HG03342 (cell line): ENCODE measurements around the gene TLK2.
"Not testable (repeated sequence)": the region's sequence is repeated elsewhere in the genome, so short reads cannot be mapped to it uniquely, and the experiment has no call there.

Source experiments
- ATAC-seq: cut with Tn5 transposase; IDR thresholded peaks from one replicate; pipeline ENCODE4 v1.9.1; 2021; ENCODE audit warnings: mild to moderate bottlenecking, moderate library complexity; ENCODE audit not compliant: unreplicated experiment

The TLK2 gene

DNA sequence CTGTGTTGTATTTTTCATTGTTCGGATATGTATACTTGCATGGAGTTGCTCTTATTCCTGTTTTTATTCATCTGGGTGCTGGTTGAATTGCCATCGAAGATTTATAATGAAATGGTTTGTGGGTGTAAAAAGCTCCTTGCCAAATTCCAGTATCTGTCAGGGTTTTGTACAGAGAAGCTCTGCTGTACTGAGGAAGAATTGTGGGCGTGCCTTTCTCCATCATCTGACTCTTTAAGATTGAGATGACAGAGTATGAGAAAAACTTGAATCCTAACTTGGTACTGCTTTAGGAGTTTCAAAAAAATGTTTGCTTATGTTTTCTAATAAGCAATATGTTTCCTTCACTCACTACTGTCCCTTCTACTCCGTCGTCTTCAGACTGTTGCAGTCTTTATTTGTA, 78.9 kb downstream of the TLK2 start:
- ATAC-seq, result not testable (repeated sequence)

DNA sequence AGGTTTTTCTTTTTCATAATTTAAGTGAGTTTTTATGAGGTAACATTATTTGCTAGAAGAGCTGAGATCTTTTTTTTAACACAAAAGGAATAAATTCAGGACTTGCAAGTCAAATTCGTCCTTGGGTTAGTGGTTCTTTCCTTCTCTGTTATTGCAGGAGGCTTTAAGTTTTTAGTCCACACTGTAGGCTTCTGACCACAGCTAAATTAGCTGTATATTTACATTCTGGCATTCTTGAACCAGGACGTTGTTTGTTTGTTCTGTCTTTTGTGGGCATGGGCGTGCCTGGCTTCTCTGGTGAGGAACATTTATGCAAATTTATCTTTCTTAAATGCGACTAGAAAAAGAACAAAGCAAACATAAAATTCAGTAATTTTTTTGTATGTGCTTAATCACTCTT, 80.3 kb downstream of the TLK2 start:
- not testable (repeated sequence) for ATAC-seq

DNA sequence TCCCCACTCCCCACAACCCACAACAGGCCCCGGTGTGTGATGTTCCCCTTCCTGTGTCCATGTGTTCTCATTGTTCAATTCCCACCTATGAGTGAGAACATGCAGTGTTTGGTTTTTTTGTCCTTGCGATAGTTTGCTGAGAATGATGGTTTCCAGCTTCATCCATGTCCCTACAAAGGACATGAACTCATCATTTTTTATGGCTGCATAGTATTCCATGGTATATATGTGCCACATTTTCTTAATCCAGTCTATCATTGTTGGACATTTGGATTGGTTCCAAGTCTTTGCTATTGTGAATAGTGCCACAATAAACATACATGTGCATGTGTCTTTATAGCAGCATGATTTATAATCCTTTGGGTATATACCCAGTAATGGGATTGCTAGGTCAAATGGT, 82.3 kb downstream of the TLK2 start:
- not testable (repeated sequence) for ATAC-seq

DNA sequence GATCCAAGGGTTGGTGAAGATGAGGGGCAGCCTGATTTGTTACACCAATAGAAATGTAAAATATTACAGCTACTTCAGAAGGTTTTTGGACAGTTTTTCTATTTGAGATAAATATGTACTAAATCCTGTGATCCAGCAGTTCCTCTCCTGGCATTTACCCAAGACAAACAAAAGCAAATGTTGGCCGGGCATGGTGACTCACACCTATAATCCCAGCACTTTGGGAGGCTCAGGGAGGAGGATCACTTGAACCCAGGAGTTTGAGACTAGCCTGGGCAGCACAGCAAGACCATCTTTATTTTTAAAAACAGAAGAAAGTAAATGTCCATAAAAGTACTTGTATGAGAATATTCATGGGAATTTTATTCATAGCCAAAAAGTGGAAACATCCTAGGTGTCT, 84.0 kb downstream of the TLK2 start:
- no peak for ATAC-seq

DNA sequence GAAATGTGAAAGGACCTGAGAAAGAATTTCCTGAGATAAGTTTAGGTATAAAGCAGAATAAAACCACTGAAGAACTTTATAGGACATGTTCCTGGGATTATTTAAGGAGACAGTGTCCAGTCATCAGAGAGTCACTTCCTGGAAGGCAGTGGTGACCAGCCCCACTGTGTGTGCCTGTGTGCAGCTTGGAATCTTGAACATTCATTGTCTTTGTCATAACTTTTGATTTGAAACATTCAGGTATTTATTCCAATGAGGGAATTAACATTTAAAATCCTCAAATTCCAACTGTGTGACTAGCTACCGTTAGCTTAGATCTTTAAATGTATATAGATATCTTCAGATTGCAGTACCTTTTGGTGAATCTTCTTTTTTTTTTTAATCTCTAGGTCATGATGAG, 87.2 kb downstream of the TLK2 start:
- no peak for ATAC-seq

DNA sequence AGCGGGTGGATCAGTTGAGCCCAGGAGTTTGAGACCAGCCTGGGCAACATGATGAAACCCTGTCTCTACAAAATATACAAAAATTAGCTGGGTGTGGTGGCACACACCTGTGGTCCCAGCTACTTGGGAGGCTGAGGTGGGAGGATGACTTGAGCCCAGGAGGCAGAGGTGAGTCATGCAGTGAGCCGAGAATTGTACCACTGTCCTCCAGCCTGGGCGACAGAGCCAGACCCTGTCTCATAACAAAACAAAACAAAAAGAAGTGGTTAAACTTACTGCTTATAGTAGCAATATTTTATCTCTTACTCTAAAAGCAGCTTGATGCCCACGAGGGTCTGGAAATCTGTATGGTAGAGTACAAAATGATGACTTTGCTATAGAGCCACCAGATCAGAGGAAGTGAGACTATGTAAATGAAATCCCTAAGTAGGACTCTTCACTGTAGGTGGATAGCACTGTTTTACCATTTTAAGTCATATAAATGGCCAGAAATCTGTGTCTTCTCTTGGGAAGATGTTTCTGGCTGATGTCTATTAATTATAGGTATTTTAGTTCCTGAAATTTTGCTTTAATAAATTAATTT, 88.5 kb downstream of the TLK2 start:
- ATAC-seq, result no peak

DNA sequence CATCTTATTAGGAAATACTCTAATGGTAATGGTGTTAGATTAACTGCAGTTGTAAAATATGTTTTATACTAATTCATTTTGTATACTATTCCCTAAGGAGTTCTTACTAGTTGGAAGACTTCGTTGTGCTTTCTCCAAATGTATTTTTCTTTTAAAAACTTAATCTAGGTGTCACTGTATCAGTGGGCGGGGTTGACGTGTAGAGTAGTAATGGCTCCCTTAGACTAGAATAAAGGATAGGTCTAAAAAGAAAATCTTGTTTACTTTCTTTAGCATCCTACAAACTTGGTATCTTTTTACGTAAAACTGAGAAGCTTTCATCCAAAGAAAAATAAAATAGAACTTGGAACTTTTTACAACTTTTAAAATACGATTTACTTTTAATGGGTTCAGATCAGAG, 93.9 kb downstream of the TLK2 start:
- ATAC-seq, result no peak

DNA sequence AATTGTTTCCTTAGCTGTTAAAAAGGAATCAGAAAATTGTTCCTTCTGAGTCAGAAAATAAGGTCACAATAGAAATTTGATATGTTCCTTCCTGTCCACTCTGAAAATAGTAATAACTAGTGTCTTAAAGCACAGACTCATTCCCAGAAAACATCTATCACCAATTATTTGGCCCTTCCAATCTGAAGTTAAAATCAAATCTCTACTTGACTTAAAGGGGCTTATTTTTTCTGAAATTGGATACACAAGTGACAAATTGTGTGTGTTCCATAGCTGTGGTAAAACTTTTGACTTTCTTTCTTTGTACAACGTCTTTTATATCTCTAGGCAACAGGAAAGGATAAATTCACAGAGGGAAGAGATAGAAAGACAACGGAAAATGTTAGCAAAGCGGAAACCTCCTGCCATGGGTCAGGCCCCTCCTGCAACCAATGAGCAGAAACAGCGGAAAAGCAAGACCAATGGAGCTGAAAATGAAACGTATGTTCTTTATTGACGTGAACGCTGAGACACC, 94.3 kb downstream of the TLK2 start:
- no peak for ATAC-seq

DNA sequence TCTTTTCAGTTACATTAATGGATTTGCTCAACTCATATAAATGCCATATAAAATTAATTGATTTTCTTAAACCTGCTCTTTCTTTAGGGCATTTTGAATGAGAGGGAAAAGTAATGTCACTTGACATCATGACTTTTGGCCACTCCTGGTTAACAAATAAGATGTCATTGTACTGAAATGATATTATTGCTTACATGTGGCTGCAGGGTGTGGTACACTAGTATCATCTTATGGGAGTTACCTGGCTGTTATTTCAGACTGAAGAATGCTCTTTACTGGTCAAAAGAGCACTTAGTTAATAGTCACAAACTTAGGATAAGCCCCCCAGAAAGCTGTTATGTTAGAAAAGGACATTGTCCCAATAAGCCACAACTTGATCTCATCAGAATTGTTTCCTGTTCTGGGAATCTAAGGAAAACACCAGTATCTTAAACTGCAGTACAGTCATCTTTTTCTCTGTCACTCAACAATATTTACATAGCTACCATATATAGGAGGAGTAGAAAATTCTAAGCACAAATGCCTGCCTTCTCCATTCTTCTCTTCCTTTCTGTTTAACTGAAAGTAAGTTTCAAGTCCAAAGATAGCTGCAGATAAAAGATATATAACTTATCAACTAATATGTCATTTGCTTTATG, 95.0 kb downstream of the TLK2 start:
- no peak for ATAC-seq

DNA sequence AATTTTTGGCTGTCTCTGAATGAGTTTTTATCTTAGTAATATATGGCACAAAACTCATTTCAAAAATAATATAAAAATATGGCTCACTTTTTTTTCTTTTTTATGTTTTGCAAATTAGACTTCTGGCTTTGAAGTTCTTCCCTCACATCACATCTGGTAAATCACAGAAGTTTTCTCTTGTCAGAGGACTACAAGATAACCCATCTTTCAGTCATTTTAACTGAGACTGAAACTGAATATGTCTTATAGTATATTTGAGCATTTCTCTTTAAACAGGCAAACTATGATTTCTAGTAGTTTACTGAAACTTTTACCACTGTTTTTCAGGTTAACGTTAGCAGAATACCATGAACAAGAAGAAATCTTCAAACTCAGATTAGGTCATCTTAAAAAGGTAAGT, 97.8 kb downstream of the TLK2 start:
- ATAC-seq, result no peak

DNA sequence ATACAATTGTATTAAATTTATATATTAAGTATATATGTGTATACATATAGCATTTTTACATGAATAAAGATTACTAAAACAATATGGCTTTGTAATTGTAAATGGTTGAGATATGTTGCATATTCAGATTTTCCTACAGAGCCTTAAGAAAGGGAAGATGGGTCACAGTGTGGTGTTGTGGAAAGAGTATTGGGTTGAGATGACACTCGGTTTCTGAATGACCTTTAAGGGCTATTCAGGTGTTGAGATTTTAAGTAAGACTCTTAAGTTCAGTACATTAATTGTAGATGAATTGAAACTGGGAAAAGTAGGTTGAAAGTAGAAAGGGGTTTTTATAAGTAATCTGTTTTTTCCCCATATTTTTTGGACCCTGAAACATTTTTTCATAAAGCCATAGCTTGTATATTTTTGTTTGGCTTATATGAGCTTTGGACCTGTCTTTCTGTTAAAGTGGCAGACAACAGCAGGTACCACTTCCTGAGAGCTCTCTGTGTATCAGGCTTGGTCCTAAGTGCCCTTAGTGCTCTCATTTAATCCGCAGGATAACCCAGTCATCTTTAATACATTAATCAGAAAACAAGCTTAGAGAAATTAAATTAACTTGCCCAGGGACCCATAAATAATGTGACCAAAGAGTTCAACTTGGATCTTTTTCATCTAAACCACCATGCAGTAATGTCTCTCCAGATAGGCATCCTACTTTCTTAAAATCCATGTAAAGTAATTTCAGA, 100.3 kb downstream of the TLK2 start:
- no peak for ATAC-seq

DNA sequence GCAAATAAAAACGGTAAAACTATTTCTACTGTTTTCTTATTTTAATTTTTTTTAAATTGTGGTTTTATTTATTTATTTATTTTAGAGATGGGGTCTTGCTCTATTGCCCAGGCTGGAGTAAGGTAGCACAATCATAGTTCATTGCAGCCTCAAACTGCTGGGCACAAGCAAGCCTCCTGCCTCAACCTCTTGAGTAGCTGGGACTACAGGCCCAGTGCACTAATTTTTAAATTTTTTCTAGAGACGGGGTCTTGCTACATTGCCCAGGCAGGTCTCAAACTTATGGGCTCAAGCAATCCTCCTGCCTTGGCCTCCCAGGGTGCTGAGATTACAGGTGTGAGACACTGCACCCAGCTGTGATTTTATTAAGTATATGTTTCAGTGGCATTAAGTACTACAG, 102.3 kb downstream of the TLK2 start:
- ATAC-seq, result no peak

DNA sequence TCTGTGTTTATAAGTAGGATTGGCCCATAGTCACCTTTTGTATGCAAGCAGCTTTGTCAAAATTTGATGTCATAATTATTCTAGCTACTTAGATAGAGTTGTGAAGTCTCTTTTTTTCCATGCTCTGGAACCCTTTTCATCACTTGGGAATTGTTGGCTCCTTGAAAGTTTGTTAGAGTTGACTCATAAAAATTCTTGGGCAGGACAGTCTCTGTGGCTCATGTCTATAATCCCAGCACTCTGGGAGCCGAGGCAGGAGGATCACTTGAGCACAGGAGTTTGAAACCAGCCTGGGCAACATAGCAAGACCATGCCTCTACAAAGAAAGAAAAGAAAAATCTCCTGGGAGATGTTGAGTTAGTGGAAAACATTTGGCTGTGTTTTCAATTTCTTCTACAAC, 103.1 kb downstream of the TLK2 start:
- no peak for ATAC-seq

DNA sequence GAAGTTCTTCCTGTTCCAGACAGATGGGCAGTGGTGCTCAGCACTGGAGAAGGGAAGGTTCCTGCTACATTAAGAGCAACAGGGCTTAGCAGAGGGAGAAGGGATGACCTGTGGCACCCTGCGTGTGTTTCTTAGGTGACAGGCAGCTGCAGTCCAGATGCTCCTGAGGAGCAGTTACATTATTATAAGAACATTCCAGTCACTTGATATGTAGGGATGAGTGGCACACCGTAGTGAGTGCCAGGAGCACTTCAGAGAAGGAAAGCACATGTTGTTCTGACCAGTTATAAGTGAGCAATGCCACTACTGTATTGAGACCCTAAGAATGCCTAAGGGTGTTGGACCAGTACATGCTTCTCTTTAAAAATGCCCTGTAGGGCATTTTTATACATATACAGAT, 108.9 kb downstream of the TLK2 start:
- ATAC-seq, result no peak

DNA sequence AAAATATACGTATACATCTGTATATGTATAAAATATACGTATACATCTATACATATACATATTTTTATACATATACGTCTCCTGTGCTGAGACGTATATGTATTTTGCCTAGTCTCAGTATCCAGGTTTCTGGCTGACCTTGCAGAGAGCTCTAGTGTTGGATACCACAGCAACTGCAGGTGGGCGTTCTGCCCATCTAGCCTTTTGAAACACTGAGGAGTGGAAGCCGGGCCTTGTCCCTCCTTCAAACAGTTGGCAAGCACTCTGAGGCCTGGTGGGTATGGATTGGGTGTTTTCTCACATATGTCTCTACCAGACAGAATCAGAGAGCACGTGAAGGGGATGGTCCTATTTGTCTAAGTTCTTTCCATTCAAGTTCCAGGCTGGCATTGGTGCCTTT, 109.5 kb downstream of the TLK2 start:
- ATAC-seq, result no peak

DNA sequence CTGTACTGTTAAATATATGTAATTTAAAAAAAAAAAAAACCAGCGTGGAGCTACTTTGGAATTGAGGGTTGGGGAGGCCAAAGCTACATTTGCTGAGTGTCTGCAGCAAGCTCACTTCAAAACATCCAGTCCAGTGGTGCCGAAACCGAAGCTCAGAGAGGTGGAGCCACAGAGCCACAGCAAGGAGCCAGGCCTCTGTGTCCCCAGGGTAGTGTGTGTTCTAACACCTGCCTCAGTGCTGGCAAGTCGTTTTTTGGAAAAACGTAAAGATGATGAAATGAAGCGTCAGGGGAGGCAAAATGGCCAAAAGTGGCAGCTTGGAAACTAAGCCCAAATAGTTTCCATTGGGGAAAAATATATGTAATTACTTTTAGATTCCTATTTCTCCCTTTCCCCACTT, 112.7 kb downstream of the TLK2 start:
- no peak for ATAC-seq

DNA sequence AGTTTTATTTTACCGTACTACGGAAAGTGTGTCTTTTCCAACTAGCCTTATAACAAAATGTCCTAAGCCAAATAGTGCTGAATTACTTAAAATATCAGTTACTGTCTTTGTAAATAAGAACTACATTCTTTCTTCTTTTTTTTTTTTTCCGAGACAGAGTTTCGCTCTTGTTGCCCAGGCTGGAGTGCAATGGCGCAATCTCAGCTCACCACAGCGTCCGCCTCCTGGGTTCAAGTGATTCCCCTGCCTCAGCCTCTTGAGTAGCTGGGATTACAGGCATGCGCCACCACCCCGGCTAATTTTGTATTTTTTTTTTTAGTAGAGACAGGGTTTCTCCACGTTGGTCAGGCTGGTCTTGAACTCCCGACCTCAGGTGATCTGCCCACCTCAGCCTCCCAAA, 113.2 kb downstream of the TLK2 start:
- ATAC-seq, result not testable (repeated sequence)

DNA sequence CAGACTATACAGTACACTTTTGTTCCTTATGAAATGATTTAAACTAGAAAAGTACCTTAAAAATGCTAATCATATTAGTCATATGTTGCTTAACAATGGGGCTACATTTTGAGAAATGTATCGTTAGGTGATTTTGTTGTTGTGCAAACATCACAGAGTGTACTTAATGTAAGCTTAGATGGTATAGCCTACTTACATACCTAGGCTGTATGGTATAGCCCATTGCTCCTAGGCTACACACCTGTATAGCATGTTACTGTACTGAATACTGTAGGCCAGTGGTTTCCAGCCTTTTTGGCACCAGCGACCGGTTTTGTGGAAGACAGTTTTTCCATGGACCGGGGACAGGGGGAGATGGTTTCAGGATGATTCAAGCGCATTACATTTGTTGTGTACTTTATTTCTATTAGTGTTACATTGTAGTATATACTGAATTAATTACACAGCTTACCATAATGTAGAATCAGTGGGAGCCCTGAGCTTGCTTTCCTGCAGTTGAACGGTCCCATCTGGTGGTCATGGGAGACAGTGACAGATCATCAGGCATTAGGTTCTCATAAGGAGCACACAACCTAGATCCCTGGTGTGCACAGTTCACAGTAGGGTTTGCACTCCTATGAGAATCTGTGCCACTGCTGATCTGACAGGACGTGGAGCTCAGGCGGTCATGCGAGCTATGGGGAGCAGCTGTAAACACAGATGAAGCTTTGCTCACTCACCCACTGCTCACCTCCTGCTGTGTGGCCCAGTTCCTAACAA, 113.9 kb downstream of the TLK2 start:
- no peak for ATAC-seq

DNA sequence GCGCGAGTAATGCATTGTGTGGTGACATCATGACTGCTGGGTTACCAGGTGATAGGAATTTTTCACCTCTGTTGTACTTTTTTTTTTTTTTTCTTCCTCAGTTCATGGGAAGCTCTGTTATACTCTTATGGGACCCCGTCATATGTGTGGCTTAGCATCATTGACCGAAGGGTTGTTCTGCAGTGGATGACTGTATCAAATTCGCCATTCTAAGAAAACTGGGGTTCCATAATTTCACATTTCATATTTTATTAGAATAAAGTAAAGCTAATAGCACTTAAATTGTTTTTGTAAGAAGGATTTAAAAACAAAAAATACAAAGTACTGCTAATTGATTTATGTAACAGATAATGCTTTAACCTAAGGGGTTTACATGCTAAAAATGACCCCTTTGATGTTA, 116.9 kb downstream of the TLK2 start:
- no peak for ATAC-seq

DNA sequence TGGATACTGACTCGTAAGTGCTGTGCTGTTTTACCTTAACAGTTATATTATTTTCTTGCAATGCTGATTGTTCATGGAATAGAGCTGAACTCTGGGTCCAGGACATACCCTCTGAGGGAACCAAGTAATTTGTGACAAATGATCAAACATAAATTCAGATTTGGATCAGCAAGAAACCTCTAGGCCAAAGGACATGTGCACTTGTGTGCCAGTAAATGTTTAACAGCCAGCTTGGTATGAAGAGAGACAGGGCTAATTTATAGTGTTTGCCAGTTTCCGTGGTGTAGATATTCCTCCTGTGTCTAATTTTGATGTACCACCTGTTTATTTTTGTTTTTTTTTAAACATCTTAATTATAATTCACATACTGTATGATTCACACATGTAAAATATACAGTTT, 118.0 kb downstream of the TLK2 start:
- no peak for ATAC-seq

DNA sequence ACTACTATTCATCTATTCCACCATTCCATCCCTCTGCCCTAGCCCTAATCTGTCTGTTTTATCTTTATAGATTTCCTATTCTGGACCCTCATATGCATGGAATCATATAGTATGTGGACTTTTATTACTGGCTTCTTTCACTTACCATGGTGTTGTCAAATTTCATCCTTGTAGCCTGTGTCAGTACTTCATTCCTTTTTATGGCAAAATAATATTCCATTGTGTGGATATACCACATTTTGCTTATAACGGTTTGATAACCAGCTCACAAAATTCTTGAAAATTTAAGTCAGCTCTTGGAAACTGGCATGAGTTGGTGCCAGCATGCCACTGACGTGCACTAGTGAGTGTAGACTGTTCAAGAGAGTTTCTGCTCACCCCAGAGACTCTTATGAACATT, 118.5 kb downstream of the TLK2 start:
- ATAC-seq, result no peak

DNA sequence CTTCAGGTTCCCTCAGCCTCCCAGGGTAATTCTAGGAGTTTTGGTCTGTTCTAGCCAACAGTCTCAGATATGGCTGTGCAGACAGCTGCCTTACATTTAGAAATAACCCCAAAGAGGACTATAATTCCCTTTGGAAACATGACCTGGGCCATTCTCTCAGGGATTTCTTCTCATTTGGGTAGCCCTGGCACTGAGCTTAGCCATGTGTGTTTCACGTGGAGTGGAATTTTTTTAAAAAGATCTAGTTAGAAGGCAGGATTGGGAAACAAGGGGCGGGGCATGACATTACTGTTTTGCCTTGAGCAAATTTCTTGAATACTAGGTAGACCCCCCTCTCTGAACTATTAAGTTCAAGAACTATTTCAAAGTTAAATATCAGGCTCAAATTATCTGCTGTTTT, 119.3 kb downstream of the TLK2 start:
- no peak for ATAC-seq
